K562 (cell line): ENCODE results near the gene NSUN6. TPM values are rescaled to one million over a fixed set of nuclear protein-coding genes. Genes with fewer than 3 reads are reported as not detected.

Experiments used
- E2F6 ChIP-seq, 2 experiments: IDR thresholded peaks; 2 replicates each; pipeline ENCODE4 v1.6.1; 2011; ENCODE audit warnings: borderline replicate concordance in 1 of 2, control low read depth in 1 of 2, low read depth in 1 of 2, low read length in 1 of 2, mild to moderate bottlenecking in 1 of 2, mixed read lengths in 1 of 2, moderate library complexity in 1 of 2; ENCODE audit not compliant: insufficient read depth in 1 of 2, insufficient read length in 1 of 2, poor library complexity in 1 of 2, severe bottlenecking in 1 of 2; ENCODE audit errors: extremely low read depth in 1 of 2
- ETS1 ChIP-seq: conservative IDR thresholded peaks from 2 replicates; pipeline ENCODE4 v1.6.1; 2011; ENCODE audit warnings: low read depth, mild to moderate bottlenecking, low read length; ENCODE audit not compliant: control insufficient read depth
- GMEB1 ChIP-seq: fragments of 250-450 bp; sonication (Bioruptor Pico); IDR thresholded peaks from 2 replicates; pipeline ENCODE4 v1.4.0; 2020; ENCODE audit warnings: mild to moderate bottlenecking
- HMBOX1 ChIP-seq: sonication (generic); IDR thresholded peaks from 2 replicates; pipeline ENCODE4 v1.6.1; 2016
- MYNN ChIP-seq, 2 experiments: sonication (generic); formaldehyde crosslinking in 1 of 2; IDR thresholded peaks; 2 replicates each; pipeline versions ENCODE4 v1.5.0 to v1.6.1; 2016 to 2020; ENCODE audit warnings: antibody characterized with exemption in 1 of 2, missing genetic modification reagents in 1 of 2
- NFE2 ChIP-seq: IDR thresholded peaks from 2 replicates; pipeline ENCODE4 v1.6.1; 2014; ENCODE audit warnings: antibody characterized with exemption, low read depth
- RBM22 ChIP-seq: fragments of 200-400 bp; formaldehyde crosslinking; IDR thresholded peaks from 2 replicates; pipeline ENCODE4 v1.6.1; 2018; ENCODE audit warnings: low read length, low read depth; ENCODE audit not compliant: poor library complexity, severe bottlenecking
- SMARCE1 ChIP-seq: fragments of 450-650 bp; IDR thresholded peaks from 2 replicates; pipeline ENCODE4 v1.7.1; 2016; ENCODE audit warnings: mild to moderate bottlenecking
- SNIP1 ChIP-seq: fragments of 450-650 bp; IDR thresholded peaks from 2 replicates; pipeline ENCODE4 v1.7.1; 2017; ENCODE audit warnings: low read depth, mild to moderate bottlenecking
- TAF15 ChIP-seq: fragments of 200-400 bp; formaldehyde crosslinking; IDR thresholded peaks from 2 replicates; pipeline ENCODE4 v1.6.1; 2017; ENCODE audit warnings: mild to moderate bottlenecking, low read depth, low read length, moderate library complexity
- TBP ChIP-seq: optimal IDR thresholded peaks from 2 replicates; pipeline ENCODE3; 2011; ENCODE audit warnings: low read depth, low read length, improper control_type of control experiment
- ZBTB17 ChIP-seq: fragments of 450-650 bp; formaldehyde crosslinking; IDR thresholded peaks from 2 replicates; pipeline ENCODE4 v1.4.0; 2020; ENCODE audit warnings: mild to moderate bottlenecking
- ZNF124 ChIP-seq: sonication (generic); formaldehyde crosslinking; IDR thresholded peaks from 2 replicates; pipeline ENCODE4 v1.8.1; 2022; ENCODE audit warnings: missing genetic modification reagents
- ZNF146 ChIP-seq: IDR thresholded peaks from one replicate; pipeline ENCODE4 v1.6.1; 2018; ENCODE audit warnings: missing compliant biosample characterization; ENCODE audit not compliant: unreplicated experiment
- ZNF239 ChIP-seq: fragments of 250-450 bp; sonication (Bioruptor Pico); IDR thresholded peaks from 2 replicates; pipeline ENCODE4 v1.4.0; 2020; ENCODE audit warnings: mild to moderate bottlenecking
- ZNF277 ChIP-seq: fragments of 250-450 bp; sonication (Bioruptor Pico); IDR thresholded peaks from 2 replicates; pipeline ENCODE4 v1.8.0; 2022; ENCODE audit warnings: inconsistent platforms, mild to moderate bottlenecking, moderate library complexity, borderline replicate concordance
- ZNF445 ChIP-seq: fragments of 250-450 bp; sonication (Bioruptor Pico); IDR thresholded peaks from 2 replicates; pipeline ENCODE4 v1.4.0; 2020; ENCODE audit warnings: low read depth, mild to moderate bottlenecking, moderate library complexity
- ZNF589 ChIP-seq: fragments of 200-800 bp; sonication (Bioruptor generic); IDR thresholded peaks from 2 replicates; pipeline ENCODE4 v1.6.1; 2016; ENCODE audit warnings: low read depth, missing genetic modification characterization, missing compliant biosample characterization
- ZNF717 ChIP-seq: fragments of 250-450 bp; sonication (Bioruptor Pico); IDR thresholded peaks from 2 replicates; pipeline ENCODE4 v1.5.0; 2021
- polyA plus RNA-seq, 8 experiments: library from polyadenylated mRNA; depleted of rRNA in 4 of 8; stranded (reverse) in 5 of 8; unstranded in 3 of 8; fragments of >200 nt; fragmentation: Nextera tagmentation in 2 of 8; fragmentation: Illumina TruSeq in 1 of 8; extraction: Ambion mirVana in 2 of 8; extraction: Trizol in 1 of 8; gene quantifications; 2 replicates each; pipeline versions ENCODE4 v1.2.1 to v1.2.3, GENCODE V29; 2011 to 2014; ENCODE audit warnings: inconsistent platforms in 1 of 8, missing spikeins in 1 of 8
- total RNA-seq, 7 experiments: library from RNA; depleted of rRNA in 6 of 7; stranded (reverse); fragments of >200 nt in 6 of 7; fragmentation: Illumina TruSeq in 2 of 7; extraction: Trizol in 2 of 7; gene quantifications; 2 replicates each; pipeline versions ENCODE4 v1.2.1 to v1.2.3, GENCODE V29; 2011 to 2021; ENCODE audit warnings: low replicate concordance in 1 of 7
- TF ChIP-seq, protein P1 (sequence below): fragments of 250-450 bp; sonication (Bioruptor Pico); IDR thresholded peaks from 2 replicates; pipeline ENCODE4 v1.9.0; 2021; ENCODE audit warnings: mild to moderate bottlenecking
- TF ChIP-seq, protein P2 (sequence below): fragments of 250-450 bp; sonication (Bioruptor Pico); IDR thresholded peaks from 2 replicates; pipeline ENCODE4 v1.5.0; 2021

The NSUN6 gene
- total and polyA plus RNA-seq, 9 of the 15 experiments (the other 6 are each of a cell fraction or from before 2014, with no cell fraction given) = 12.5 to 33.1 (median 24.2) TPM

DNA sequence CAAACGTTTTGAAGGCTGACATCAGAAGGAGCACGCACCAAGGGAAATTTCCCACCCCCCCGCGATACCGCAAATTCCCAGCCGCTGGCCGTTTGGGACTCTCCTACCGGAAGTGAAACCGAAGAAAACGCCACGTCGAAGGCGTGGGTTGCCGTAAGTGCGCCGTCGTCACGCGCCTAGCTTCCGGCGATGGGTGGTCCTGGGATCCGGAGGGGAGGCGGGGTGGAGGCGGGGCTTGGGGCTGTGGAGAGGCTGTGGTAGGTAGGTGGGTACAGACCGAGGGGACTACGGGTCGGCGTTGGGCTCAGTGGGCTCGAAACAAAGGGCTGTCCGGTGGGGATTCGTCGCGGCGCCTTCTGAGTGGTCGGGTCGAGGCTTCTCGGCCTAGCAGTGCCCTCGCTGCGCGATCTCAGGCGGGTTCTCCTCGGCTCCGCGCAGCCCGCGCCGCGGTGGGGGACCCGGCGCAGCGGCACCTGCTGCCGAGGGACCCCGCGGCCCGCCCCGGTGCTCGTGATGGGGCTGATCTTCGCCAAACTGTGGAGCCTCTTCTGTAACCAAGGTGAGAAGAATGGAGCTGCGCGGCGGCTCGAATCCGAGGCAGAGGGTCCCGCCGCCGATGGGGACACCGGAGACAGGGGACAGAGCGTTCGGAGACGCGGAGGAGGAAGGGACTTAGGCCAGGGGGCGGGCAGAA, 7.9 kb upstream of the NSUN6 start, which contains the start of gene ARL5B (continued):
- TF ChIP-seq, protein P1, sequence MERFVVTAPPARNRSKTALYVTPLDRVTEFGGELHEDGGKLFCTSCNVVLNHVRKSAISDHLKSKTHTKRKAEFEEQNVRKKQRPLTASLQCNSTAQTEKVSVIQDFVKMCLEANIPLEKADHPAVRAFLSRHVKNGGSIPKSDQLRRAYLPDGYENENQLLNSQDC (CRISPR knock-in tag) = no peak
- TF ChIP-seq, protein P2, sequence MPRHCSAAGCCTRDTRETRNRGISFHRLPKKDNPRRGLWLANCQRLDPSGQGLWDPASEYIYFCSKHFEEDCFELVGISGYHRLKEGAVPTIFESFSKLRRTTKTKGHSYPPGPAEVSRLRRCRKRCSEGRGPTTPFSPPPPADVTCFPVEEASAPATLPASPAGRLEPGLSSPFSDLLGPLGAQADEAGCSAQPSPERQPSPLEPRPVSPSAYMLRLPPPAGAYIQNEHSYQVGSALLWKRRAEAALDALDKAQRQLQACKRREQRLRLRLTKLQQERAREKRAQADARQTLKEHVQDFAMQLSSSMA = no peak
- TF ChIP-seq ZNF589 (CRISPR knock-in tag) = no peak
- TF ChIP-seq E2F6 (IDR thresholded peaks at IDR 0.05; ENCODE audit: borderline replicate concordance in 1 of 2, extremely low read depth in 1 of 2, insufficient read depth in 1 of 2, insufficient read length in 1 of 2, low read depth in 1 of 2, low read length in 1 of 2, poor library complexity in 1 of 2, severe bottlenecking in 1 of 2) = peak in 1 of 2 experiments; percentile 26
- TF ChIP-seq ZNF124 (CRISPR knock-in tag) = no peak
- TF ChIP-seq ZBTB17 (CRISPR knock-in tag) = no peak
- no peak for TF ChIP-seq ZNF445 (CRISPR knock-in tag)
- no peak for TF ChIP-seq ZNF717
- TF ChIP-seq TAF15 = no peak
- no peak for TF ChIP-seq SNIP1
- peak; percentile 89 for TF ChIP-seq GMEB1 (CRISPR knock-in tag)
- TF ChIP-seq ZNF277 (CRISPR knock-in tag) = no peak
- no peak for TF ChIP-seq ZNF146
- TF ChIP-seq ETS1 = peak; percentile 57; the same call in 1 of the 2 replicates
- peak; percentile 44; the same call in 1 of the 2 replicates for TF ChIP-seq NFE2
- TF ChIP-seq SMARCE1 = no peak; the same call in 1 of the 2 replicates
- TF ChIP-seq RBM22 = peak; percentile 28
- TF ChIP-seq ZNF239 (CRISPR knock-in tag) = no peak
- no peak for TF ChIP-seq HMBOX1
- TF ChIP-seq TBP = peak; percentile 65
- TF ChIP-seq MYNN (IDR thresholded peaks at IDR 0.05) = no peak
- no peak for TF ChIP-seq MYNN (CRISPR knock-in tag; IDR thresholded peaks at IDR 0.05)
